ENCODE data around the gene GPRIN3.
"Not testable (repeated sequence)": the region's sequence is repeated elsewhere in the genome, so short reads cannot be mapped to it uniquely, and the experiment has no call there.

The GPRIN3 gene

DNA sequence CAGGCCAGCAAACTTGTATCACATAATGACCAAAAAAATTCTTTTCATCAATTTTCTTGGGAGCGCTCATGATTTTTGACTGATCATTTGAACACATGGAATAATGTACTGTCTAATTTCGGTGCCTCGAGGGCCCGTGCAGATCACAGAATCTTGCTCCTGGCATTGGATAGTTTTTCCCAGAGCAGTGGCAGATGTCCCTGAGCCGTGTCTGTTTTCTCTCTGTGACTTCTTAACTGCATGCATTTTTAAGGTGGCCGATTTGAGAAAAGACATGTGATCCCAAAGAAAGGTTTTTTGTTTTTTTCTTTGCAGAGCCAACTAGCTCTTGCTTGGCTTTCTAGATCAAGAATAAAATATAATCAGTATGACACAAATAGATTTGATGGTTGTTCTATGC lies 19.7 kb downstream of the GPRIN3 start:
- DNase-seq = no peak

DNA sequence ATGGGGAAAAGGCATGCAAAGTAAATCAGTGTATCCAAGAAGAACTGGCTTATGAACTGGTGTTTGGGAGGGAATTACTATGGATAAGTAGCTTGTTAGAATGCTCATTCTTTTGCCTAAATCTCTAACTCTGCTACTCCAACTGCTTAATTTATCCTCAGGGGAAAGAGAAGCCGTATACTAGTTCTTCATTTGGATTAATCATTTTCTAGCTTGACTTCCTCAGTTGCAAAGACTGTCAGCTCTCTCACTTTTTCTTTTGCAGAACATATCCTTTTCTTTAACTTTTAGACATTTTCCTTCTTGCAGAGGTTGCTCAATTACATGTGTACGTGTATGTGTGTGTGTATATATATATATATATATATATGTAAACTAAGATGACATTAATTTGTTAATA lies 21.9 kb downstream of the GPRIN3 start:
- DNase-seq = no peak

DNA sequence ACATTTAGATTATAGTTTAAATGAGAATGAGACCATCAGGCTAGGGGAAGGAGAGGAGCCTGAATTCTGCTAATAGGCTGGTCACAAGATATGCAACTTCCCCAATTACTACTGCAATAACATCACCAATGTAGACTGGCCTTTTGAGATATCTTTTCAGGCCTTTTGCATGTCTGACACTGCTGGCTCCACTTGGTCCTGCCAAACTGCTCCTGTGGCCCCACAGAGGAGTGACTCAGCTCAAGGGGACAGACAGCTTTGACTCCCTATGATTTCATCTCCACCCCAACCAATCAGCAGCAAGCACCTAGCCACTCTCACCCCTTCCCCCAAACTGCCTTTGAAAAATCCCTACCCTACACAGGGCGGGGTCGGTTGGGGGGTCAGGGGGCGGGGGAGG lies 22.8 kb downstream of the GPRIN3 start:
- peak; percentile 72 for DNase-seq

DNA sequence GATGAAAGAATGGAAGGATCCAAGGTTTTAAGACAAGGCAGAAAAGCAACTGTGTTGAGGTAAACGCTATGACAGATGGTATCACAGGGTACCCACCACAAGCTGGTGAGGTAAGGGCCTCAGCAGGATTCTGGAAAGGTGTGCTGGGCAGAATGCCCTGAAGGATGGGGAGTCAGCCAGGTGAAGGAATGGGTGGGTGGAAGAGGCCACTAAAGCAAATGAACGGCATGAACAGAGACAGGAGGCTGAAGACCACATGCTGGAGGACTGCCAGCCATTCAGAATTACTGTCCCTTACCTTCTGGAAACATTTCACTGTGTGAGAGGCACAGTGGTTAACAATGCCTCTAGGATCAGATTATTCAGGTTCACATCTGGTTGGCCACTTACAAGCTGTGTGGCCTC lies 23.6 kb downstream of the GPRIN3 start:
- no peak for DNase-seq

DNA sequence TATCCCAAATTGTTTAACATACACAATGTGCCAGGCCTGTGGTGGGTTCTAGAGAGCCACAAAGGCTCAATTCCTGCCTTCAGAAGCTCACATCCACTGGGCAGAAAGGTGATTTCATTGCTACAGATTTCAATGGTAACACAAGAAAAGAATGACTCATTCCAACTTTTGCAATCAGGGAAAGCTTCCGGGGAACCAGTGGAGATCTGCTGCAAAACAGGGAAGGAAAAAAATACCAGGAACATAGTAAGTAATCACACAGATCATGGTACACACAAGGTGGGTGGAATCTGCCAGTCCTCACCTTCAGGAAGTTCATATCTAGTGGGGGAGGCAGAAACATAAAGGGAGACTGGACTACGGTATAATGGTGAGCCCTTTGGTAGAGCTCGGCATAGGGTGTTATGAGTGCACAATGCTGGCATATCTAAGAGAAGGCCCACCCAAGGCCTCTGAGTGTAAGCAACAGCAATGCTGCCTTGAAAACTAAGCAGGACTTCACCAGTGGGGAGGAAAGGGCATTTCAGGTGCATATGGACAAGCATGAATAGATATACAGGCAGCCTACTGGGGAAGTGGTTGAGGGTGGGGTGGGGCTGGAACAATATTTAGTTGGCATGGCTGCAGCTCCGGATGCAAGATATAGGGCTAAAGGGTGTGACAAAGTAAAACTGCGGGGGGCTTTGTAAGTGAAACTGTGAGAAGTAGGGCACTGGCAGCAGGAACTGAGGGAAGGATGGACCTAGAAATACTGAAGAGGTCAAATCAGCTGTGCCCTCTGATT lies 24.2 kb downstream of the GPRIN3 start:
- no peak for DNase-seq

DNA sequence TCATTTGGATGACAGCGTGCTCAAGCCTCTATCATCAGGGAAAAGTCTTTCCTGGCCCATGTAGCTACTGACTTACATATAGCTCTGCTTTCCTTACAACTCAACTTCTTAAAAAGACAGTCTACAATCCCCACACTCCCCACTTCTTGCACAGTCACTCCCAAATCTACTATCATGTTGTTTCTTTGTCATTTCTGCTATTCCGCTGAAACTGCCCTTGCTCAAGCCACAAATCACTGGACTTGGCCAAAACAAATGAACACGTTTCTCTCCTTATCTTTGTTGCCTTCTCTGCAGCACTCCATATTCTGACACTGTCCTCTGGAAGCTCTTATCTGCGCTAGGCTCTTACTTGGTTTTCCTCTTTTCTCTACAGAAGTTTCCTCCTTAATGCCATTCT lies 28.2 kb downstream of the GPRIN3 start:
- no peak for DNase-seq

DNA sequence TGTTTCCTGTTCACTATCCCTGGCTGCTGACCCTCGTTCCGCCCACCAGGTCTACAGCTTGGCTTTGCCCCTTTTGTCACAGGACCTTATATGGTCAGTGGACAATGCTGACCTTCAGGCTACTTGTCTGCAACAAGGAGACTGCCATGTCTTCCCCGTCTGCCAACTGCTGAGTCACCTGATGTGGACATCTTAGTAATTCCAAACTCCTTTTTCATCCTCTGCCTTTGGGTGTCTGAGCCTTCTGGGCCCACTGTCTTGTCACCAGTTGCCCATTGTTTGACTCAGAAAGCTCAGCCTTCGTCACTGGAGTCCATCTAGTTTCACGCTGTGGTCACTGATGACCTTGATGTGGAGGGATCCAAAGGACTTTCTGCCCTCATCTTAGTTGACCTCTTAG lies 30.2 kb downstream of the GPRIN3 start:
- DNase-seq = no peak

DNA sequence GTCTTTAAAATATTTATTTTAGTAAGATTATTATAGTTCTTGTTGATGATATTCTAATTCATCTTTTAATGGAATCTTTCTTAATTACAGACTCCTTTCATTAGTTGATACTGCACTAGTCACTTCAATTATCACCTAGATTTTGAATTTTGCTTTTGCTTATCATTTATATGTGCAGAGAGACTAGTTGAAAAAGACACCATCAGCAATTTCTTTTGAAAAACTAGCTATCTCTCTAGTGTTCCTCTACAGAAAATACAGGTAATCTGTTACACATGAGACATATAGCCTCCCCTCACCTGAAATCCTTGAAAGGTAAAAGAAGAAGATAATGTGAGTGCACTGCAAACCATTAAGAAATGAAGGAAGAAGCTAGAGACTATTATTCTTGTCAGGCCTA lies 31.3 kb downstream of the GPRIN3 start:
- no peak for DNase-seq

DNA sequence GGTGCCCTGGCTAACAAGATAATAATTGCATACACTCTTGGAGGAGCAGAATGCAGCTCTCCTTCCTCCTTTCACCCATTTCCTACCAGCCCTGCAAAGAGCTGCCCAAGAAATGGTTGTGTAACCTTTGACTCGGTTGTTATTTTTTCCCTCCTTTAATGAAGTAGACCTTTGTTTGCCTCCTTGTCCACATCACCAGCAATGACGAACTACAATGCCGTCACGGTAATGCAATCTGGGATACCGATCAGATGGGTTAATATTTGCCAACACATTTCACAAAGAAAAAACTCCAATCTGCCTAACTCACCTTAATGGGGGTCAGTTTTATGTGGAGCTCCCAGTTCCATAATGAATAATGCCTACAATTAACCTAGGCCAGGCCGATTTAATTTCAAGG lies 32.0 kb downstream of the GPRIN3 start:
- DNase-seq = no peak

DNA sequence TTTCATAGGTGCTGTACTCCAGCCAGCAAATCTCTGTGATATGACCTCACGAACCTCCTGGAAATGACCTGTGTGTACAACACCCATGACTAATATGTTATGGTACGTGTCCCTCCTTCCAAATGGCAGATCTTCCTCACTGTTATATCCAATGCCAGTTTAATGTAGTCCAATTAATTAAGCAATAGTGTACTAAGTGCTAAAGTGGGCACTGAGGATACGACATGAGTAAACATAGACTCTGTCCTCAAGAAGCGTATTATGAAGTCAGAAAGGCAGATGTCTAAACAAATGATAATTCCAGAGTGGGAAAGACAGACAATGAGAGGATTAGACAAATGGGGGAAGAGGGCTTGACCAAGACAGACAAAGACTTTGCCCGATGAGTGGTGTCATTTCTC lies 33.9 kb downstream of the GPRIN3 start:
- DNase-seq = no peak

DNA sequence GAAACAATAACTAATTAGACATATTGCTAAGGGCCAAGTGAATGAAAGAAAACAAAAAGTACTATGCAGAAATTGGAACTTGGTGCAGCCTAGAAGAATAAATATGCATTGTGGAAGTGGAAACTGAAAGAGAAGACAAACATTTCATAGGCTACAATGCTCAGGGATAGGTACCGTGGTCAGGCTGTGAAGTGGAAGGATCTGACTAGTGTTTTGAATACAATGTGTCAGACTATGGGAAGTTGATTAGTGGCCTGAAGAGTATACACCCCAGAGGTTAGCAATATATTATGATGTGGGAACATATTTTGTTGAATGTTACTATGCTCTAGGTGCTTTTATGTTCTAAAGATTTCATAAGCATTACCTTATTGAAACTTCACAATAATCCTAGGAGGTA lies 36.8 kb downstream of the GPRIN3 start:
- DNase-seq = no peak

DNA sequence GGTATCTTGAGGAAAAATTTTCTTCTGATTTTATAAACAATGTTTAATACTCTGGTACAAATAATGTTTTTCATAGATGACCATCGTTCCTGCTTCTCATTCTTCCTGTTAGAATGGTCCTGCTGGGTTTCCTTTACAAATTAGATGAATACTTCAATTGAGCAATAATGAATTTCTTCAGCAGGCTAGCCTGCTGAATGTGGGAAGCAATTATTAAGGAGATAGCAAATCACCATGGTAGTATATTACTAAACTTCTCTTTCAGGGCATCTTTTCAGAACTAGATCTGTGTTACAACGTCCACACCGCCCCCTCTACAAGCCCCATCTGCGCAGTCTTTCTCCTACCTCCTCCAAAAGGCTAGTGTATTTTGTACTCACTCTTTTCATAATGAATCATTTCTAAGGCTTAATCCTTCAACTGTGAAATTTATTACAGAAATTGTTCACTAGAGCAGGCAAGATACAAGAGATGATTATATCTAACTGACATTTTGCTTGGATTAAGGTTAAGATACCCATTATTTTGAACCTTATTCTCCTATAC lies 38.4 kb downstream of the GPRIN3 start:
- no peak for DNase-seq

DNA sequence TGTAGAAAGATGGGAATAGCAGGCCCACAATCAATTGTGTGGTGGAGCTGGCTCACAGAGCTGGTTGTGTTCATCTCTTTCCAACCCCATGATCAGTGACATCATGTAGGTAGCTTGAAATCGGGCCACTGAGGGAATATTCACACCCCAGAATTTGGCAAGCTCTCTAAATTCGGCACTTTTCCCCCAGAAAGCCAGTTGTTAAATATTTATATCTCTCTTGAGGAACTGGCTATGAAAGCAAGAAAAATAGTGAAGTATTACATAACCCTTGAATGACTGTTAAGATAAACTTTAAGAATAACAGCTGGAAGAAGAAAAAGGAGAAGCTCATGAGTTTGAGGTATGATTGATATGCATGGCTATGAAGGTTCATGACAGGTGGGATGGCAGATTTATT lies 38.9 kb downstream of the GPRIN3 start:
- DNase-seq = no peak

DNA sequence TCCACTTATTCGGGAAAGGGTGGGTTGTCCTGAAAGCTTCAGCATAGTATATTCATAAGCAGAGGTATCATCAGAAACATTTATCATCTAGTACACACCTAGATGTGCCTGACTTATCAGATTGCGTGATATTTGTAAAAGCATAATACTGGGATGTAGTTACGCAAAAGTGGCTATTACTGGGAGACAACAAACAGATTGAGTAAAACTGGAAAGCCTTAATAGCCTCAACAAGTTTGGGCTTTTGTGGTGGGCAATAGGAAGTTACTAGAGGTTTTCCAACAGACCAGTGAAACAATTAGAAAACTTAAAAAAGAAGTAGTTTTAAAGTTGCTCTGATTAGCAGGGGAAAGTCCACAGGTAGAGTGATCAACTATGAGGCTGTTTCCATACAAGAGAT lies 39.8 kb downstream of the GPRIN3 start:
- DNase-seq = no peak

DNA sequence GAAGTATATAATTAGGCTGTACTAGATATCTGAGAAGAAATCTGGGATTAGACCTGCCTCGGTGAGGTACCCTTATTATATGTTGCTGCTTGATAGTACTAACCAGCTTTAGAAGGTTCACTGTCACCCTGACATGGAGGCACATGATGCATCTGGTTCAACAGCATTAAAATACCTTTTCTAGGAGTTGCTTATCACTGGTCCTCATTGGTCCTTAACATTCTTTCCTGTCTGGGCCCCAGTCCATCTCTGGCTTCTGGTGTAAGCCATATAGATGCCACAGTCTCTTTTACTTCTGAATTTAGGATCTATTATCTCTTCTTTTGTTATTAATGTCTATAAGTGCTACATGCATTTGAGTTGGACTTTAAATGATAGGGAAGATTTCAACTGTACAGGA lies 40.2 kb downstream of the GPRIN3 start:
- DNase-seq = no peak

DNA sequence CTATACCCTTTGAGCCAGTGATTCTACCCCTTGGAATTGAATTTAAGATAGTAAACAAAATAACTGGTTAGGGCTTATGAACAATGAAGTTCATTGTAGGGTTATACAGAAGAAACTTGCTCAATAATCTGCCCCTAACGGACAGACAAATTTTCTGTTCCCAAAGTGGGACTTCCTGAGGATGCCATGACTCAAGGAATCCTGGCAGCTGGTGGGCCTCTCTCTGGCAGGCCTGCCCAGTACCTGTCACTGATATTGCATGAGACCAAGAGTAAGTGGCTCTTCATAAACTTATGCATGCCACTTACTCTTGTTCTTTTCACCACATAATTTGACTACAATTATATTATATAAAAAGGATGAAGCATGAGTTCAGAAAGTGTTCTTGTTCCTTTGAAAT lies 41.5 kb downstream of the GPRIN3 start:
- DNase-seq = no peak

DNA sequence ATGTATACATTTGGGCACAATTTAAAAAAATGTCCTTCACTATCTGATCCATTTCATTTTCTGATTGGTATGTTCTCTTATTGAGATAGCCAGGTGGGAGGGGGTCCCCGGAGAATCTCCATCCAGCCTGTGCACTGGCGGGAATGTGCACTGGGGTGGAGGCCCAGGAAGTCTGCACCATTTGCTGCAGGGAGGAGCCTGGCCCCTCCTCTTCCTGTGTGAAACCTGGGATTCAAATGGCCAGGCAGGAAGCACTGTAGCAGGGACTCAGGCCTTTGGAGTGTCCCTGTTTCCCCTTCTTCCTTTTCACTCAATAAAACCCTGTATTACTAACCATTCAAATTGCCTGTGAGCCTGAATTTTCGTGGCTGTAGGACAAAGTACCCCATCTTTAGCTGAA lies 44.3 kb downstream of the GPRIN3 start:
- DNase-seq = no peak

DNA sequence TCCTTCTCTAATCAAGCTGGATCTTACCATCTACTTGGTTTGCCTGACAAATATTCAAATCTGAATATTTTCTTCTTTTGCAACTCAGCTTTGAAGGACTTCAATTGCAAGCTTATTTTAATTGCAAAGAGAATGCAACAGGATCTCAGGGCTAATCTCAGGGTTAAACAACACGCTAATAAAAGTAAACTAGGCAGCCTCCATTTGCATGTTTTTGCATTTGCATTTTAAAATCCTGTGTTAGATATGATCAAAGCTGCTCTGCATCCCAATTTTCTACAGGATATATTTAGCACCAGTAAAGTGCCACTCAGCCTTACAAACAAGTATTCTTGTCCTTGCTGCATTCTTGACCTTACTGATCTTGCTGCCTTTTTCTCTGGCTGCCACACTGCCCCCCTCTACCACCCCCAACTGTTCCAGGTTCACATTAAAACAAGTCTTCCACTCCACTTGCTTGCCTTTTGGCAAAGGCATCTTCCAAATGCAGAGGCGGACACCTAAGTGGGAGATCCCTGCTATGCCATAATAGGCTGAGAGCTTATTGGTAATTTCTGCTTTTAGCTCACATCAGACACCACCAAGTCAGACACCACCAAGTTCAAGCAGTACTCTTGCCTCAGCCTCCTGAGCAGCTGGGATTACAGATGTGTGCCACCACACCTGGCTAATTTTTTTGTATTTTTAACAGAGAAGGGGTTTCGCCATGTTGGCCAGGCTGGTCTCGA lies 48.1 kb downstream of the GPRIN3 start:
- DNase-seq = no peak

DNA sequence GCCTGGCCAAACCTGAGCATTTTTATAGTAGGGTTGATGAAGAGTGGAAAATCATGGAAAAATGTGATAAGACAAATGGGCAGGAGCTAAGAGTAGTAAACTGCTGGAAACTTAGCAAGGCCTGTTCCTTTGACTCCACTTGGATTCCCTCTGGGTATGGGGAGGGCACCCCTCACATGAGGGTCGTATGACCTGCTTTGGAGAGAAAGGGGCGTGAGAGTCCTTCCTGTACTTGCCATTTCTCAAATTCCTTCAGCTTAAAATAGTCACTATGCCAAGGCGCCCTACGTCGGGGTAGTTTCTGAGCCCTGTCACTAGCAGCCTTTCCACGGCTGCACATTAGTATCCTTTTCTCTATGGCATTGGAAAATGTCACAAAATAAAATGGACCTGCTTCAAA lies 49.1 kb downstream of the GPRIN3 start:
- DNase-seq = no peak

DNA sequence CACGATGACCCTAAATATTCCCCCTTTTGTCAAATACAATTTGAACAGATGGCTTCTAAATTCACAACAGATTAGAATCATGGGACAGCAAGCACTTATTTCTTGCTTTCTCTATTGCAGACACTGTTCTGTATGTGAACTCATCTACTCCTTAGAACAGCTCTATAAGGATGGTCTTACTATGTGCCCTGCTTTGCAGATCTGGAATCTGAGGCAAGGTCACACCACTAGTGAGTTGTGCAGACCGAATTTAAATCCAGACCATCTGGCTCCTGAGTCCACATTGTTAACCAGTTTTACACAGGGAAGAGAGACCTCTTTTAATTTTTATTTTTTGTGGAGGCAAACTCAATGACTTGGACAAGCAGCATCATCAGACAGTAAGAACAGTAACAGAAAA lies 50.2 kb downstream of the GPRIN3 start:
- DNase-seq = no peak

DNA sequence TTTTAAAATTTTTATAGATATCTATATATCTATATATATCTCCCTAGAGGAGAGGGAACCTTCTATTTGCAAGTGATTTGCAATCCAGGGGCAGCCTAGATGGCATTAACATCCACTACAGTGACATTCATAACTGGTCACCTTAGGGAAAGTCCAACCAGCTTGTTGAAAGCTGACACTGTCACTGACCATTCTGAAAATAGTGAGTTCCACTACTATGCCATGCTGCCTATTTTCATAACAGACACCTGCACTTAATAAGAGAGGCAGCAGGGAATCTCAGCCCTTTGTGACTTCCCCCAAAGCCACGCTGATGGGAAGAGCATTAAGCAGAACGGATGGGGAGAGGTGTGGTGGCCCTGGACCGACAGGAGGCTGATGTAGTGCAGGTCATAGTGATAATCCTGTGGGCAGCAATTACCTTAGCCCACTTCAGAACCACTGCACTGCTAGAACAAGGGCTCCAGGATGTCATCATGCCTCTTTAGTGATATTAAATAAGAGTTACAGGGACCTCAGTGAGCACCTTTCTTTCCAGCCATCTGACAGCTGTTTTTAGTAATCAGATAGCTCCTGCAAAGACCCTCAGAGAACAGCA lies 51.3 kb downstream of the GPRIN3 start:
- no peak for DNase-seq

DNA sequence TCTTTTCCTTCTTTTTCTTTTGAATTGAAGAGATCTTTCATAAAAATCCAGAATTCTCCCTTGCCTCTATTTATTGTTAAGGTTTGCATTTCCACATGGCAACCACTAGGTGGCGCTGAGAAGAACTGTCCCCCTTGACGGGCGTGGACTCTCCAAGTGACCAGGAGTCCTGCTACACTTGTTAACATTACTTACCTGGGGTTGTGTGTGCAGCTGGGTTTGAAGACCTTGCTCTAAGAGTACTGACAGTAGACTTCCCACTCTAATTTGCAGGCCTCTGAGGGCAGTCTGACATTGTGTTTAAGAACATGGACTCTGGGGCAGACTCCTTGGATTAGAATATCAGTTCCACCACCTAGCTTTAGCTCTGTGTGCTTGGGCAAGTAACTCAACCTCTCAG lies 52.8 kb downstream of the GPRIN3 start:
- DNase-seq = peak; percentile 31

DNA sequence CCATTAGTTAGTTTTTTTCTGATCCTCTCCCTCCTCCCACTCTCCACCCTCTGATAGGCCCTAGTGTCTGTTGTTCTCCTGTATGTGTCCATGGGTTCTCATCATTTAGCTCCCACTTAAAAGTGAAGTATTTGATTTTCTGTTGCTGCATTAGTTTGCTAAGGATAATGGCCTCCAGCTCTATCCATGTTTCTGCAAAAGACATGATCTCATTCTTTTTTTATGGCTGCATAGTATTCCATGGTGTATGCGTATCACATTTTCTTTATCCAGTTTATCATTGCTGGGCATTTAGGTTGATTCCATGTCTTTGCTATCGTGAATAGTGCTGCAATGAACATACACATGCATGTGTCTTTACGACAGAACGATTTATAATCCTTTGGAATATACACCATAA lies 53.3 kb downstream of the GPRIN3 start:
- DNase-seq = not testable (repeated sequence)

DNA sequence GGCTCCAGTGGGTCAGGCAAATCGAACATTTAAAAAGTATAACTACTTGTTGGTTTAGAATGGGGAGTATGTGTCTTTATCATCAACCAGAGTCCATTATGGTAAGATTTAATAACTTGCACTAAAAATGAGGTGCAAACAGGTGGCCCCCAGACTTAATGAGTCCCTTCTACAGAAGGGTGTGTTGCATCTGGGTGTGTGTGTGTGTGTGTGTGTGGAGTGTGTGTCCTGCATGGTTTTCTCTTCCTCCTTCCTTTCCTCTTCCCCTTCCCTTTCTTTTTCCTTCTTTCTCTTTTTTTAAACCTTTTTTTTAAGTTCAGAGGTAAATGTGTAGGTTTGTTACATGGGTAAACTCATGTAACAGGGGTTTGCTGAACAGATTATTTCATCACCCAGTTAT lies 53.7 kb downstream of the GPRIN3 start:
- no peak for DNase-seq

Data from activated CD4-positive, alpha-beta T cell treated with anti-CD3 and anti-CD28 coated beads, Interleukin-2, amount 50 U/mL, for 16 hours (primary cell).